Measurements from ENCODE around the gene ACP5. TPM values are rescaled to one million over a fixed set of nuclear protein-coding genes. Genes with fewer than 3 reads are reported as not detected.
"Not testable (repeated sequence)": the region's sequence is repeated elsewhere in the genome, so short reads cannot be mapped to it uniquely, and the experiment has no call there.

Gene ACP5
- total RNA-seq, 1 donor from 2014 or later, result 50.9 TPM

DNA sequence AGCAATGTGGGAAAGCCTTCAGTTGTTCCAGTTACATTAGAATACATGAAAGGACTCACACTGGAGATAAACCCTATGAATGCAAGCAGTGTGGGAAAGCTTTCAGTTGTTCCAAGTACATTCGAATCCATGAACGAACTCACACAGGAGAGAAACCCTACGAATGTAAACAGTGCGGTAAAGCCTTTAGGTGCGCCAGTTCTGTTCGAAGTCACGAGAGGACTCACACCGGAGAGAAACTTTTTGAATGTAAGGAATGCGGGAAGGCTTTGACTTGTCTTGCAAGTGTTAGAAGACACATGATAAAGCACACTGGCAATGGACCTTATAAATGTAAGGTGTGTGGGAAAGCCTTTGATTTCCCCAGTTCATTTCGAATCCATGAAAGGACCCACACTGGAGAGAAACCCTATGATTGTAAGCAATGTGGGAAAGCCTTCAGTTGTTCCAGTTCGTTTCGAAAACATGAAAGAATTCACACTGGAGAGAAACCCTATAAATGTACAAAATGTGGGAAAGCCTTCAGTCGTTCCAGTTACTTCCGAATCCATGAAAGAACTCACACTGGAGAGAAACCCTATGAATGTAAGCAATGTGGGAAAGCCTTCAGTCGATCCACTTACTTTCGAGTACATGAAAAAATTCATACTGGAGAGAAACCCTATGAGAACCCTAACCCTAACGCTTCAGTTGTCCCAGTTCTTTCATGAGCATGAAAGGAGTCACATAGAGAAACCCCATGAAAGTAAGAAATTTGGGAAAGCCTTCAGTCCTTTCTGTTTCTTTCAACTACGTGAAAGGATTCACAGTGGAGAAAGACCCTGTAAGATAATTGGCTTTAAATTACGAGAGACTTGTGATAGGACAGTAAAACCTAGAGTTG, 40.0 kb upstream of the ACP5 start:
- peaks cover 78% of the 10 kb centered on the region for H3K36me3 Mint-ChIP-seq (ENCODE audit: low read depth)
- H3K27me3 Mint-ChIP-seq, result no peaks in the 10 kb centered on the region
- TF ChIP-seq, protein P1, sequence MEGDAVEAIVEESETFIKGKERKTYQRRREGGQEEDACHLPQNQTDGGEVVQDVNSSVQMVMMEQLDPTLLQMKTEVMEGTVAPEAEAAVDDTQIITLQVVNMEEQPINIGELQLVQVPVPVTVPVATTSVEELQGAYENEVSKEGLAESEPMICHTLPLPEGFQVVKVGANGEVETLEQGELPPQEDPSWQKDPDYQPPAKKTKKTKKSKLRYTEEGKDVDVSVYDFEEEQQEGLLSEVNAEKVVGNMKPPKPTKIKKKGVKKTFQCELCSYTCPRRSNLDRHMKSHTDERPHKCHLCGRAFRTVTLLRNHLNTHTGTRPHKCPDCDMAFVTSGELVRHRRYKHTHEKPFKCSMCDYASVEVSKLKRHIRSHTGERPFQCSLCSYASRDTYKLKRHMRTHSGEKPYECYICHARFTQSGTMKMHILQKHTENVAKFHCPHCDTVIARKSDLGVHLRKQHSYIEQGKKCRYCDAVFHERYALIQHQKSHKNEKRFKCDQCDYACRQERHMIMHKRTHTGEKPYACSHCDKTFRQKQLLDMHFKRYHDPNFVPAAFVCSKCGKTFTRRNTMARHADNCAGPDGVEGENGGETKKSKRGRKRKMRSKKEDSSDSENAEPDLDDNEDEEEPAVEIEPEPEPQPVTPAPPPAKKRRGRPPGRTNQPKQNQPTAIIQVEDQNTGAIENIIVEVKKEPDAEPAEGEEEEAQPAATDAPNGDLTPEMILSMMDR (IDR thresholded peaks at IDR 0.05), result no peak
- H3K4me1 Mint-ChIP-seq, result peaks cover 2% of the 10 kb centered on the region
- H3K9me3 Mint-ChIP-seq, result peaks cover 18% of the 10 kb centered on the region
- no peak overlapping the region for H3K27ac Mint-ChIP-seq
- DNase-seq, result no peak
- H3K4me3 Mint-ChIP-seq, result no peak overlapping the region
- intact Hi-C loops (cut with micrococcal nuclease), result no loop called here
- no peak for ATAC-seq (ENCODE audit: low read depth)
- ChIA-PET CTCF (no interaction called here), POLR2A (no interaction called here)

DNA sequence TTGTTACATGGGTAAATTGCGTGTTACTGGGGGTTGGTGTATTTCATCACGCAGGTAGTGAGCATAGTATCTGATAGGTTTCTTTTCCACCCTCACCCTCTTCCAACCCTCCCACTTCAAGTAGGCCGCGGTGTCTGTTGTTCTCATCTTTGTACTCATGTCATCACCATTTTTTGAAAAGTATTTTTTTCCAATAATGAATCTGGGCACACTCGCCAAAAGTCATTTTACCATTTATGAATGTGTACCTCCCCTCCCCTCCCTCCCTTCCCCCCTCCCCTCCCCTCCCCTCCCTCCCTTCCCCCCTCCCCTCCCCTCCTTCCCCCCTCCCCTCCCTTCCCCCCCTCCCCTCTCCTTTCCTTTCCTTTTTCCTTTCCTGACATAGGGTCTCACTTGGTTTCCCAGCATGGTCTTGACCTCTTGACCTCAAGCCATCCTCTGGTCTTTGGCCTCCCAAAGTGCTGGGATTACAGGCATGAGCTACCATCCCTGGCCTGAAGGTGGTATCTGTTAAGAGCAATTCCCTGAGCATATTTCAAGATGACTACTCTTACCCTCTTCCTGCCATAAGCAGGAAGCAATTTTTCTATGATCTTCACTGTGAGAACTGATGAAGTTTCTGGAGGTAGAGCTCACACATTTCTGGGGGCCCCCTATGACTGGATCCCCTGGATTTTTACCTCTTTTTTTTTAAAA, 35.5 kb upstream of the ACP5 start:
- DNase-seq, result no peak
- Mint-ChIP-seq H3K4me3 (no peak overlapping the region), H3K27me3 (no peaks in the 10 kb centered on the region), H3K27ac (no peak overlapping the region), H3K36me3 (ENCODE audit: low read depth) (peaks cover 48% of the 10 kb centered on the region), H3K4me1 (peaks cover 2% of the 10 kb centered on the region), H3K9me3 (peaks cover 11% of the 10 kb centered on the region)
- TF ChIP-seq, protein P1 (IDR thresholded peaks at IDR 0.05), result no peak
- intact Hi-C loops (cut with micrococcal nuclease), result no loop called here
- ATAC-seq (ENCODE audit: low read depth), result no peak
- POLR2A ChIA-PET, result interaction anchor here (0.8 kb wide), 1 partner anchor 17 kb away, joined by 3 read pairs; no protein-coding TSS in a partner anchor
- CTCF ChIA-PET, result no interaction called here

DNA sequence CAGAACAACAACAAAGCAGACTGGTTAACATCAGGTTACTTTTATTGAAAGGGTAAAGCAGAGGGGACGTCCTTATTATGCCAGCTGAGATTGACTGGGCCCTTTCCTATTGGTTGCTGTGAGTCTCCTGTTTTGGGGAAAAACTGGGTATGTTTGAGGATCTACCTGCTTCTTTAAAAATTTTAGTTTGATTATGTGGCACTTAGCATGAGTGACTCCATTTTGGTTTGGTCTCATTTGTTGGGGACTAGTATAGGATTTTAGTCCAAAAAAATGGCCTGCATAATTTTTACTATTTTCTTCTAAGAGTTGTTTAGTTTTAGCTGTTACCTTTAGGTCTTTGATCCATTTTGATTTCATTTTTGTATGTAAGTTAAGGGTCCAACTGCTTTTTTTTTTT, 34.3 kb upstream of the ACP5 start:
- DNase-seq (no peak), ATAC-seq (ENCODE audit: low read depth) (no peak)
- Mint-ChIP-seq H3K27me3 (no peaks in the 10 kb centered on the region), H3K4me3 (no peak overlapping the region), H3K36me3 (ENCODE audit: low read depth) (peaks cover 46% of the 10 kb centered on the region), H3K27ac (no peak overlapping the region), H3K9me3 (peaks cover 8% of the 10 kb centered on the region), H3K4me1 (peaks cover 2% of the 10 kb centered on the region)
- CTCF ChIA-PET, result no interaction called here
- POLR2A ChIA-PET, result no interaction called here
- TF ChIP-seq, protein P1 (IDR thresholded peaks at IDR 0.05), result no peak
- intact Hi-C loops (cut with micrococcal nuclease), result no loop called here

DNA sequence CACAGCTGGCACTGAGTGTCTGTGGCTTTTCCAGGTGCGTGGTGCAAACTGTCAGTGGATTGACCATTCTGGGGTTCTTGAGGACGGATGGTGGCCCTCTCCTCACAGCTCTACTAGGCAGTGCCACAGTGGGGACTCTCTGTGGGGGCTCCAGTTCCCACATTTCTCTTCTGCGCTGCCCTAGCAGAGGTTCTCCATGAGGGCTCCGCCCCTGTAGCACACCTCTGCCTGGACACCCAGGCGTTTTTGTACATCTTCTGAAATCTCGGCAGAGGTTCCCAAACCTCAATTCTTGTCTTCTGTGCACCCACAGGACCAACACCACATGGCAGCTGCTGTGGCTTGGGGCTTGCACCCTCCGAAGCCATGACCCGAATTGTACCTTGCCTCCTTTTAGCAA, 29.0 kb upstream of the ACP5 start:
- intact Hi-C loops (cut with micrococcal nuclease), result no loop called here
- Mint-ChIP-seq H3K36me3 (ENCODE audit: low read depth) (peaks cover 55% of the 10 kb centered on the region), H3K27me3 (no peaks in the 10 kb centered on the region), H3K9me3 (peaks cover 15% of the 10 kb centered on the region), H3K4me3 (no peak overlapping the region), H3K4me1 (peaks cover 12% of the 10 kb centered on the region), H3K27ac (no peak overlapping the region)
- CTCF ChIA-PET, result no interaction called here
- POLR2A ChIA-PET, result no interaction called here
- TF ChIP-seq, protein P1 (IDR thresholded peaks at IDR 0.05), result no peak
- ATAC-seq (ENCODE audit: low read depth), result no peak
- no peak for DNase-seq

DNA sequence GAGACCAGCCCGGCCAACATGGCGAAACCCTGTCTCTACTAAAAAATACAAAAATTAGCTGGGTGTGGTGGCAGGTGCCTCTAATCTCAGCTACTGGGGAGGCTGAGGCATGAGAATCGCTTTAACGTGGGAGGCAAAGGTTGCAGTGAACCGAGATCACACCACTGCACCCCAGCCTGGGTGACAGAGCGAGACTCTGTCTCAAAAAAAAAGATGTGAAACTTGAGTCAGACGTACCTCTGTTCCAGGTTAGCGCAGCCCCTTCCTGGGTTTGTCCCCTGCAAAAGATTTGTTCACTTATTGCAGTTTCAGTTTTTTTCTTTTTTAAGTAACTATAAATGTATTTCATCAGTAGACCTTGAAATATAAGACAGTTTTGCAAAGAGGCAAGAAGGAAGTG, 22.3 kb upstream of the ACP5 start:
- CTCF ChIA-PET; DNase-seq; intact Hi-C loops (cut with micrococcal nuclease); H3K27me3 Mint-ChIP-seq; ATAC-seq (ENCODE audit: low read depth); H3K9me3 Mint-ChIP-seq; H3K4me3 Mint-ChIP-seq; POLR2A ChIA-PET: not testable (repeated sequence)
- Mint-ChIP-seq H3K4me1 (peaks cover 53% of the 10 kb centered on the region), H3K27ac (peak overlapping the region; percentile 12), H3K36me3 (ENCODE audit: low read depth) (peaks cover 32% of the 10 kb centered on the region)

Measured in activated B cell treated with CpG ODN at 0.5 μM for 24 hours (primary cell).